Parathyroid adenoma (tissue), 2 donors: ENCODE measurements around the gene PPP1R7.

Source experiments
- H2AFZ ChIP-seq: fragments of 300-600 bp; sonication (generic); one replicate; pipeline ENCODE4 v1.7.0; 2017; ENCODE audit warnings: antibody characterized with exemption, mild to moderate bottlenecking
- H3K27ac ChIP-seq: fragments of 300-600 bp; sonication (generic); one replicate; pipeline ENCODE4 v1.7.0; 2017
- H3K27me3 ChIP-seq: fragments of 300-600 bp; sonication (generic); one replicate; pipeline ENCODE4 v1.7.0; 2017; ENCODE audit warnings: low read length; ENCODE audit not compliant: control insufficient read depth, insufficient read depth
- H3K36me3 ChIP-seq: fragments of 300-600 bp; sonication (generic); one replicate; pipeline ENCODE4 v1.7.0; 2017; ENCODE audit warnings: low read length; ENCODE audit not compliant: control insufficient read depth, insufficient read depth
- H3K4me1 ChIP-seq: fragments of 300-600 bp; sonication (generic); one replicate; pipeline ENCODE4 v1.7.0; 2017; ENCODE audit warnings: control low read depth
- H3K4me2 ChIP-seq: fragments of 300-600 bp; sonication (generic); one replicate; pipeline ENCODE4 v1.7.0; 2017; ENCODE audit warnings: low read length
- H3K4me3 ChIP-seq: fragments of 300-600 bp; sonication (generic); one replicate; pipeline ENCODE4 v1.7.0; 2017; ENCODE audit warnings: low read depth, low read length
- H3K79me2 ChIP-seq: fragments of 300-600 bp; sonication (generic); one replicate; pipeline ENCODE4 v1.7.0; 2017; ENCODE audit warnings: control low read depth
- H3K9ac ChIP-seq: fragments of 300-600 bp; sonication (generic); one replicate; pipeline ENCODE4 v1.7.0; 2017; ENCODE audit warnings: mild to moderate bottlenecking
- H3K9me3 ChIP-seq: fragments of 300-600 bp; sonication (generic); one replicate; pipeline ENCODE4 v1.7.0; 2017; ENCODE audit warnings: low read length; ENCODE audit not compliant: control insufficient read depth
- TF ChIP-seq, protein P1 (sequence below): fragments of 300-600 bp; sonication (generic); IDR thresholded peaks from one replicate; pipeline ENCODE4 v1.7.0; 2017; ENCODE audit warnings: antibody characterized with exemption, mild to moderate bottlenecking
- donor health status: primary hyperparathyroidism.

The PPP1R7 gene

DNA sequence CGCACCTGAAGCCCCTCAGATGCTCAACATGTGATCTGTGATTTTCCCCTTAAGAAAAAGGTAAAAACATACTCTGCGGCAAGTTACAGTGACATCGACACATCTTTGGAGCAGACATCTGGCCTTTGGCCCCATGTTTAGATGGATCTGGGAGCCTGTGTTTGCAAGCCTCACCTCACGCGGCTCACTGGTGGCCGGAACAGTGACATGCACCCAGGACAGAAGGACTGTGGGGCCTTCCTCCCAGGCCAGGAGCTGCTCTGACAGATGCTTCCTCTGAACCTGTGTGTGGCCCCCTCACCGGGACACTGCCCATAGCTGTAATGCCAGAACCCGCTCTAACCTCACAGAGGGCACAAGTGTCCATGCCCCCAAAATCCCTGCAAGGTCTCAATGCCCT is 14.1 kb upstream of the PPP1R7 start:
- Histone ChIP-seq H3K4me3 (no peak overlapping the region), H3K27me3 (no peaks in the 10 kb centered on the region), H3K4me2 (no peak overlapping the region), H3K9ac (no peak overlapping the region), H3K36me3 (no peaks in the 10 kb centered on the region), H3K27ac (no peak overlapping the region), H3K9me3 (no peaks in the 10 kb centered on the region), H3K4me1 (no peaks in the 10 kb centered on the region), H2AFZ (no peak overlapping the region), H3K79me2 (no peaks in the 10 kb centered on the region)
- TF ChIP-seq, protein P1, sequence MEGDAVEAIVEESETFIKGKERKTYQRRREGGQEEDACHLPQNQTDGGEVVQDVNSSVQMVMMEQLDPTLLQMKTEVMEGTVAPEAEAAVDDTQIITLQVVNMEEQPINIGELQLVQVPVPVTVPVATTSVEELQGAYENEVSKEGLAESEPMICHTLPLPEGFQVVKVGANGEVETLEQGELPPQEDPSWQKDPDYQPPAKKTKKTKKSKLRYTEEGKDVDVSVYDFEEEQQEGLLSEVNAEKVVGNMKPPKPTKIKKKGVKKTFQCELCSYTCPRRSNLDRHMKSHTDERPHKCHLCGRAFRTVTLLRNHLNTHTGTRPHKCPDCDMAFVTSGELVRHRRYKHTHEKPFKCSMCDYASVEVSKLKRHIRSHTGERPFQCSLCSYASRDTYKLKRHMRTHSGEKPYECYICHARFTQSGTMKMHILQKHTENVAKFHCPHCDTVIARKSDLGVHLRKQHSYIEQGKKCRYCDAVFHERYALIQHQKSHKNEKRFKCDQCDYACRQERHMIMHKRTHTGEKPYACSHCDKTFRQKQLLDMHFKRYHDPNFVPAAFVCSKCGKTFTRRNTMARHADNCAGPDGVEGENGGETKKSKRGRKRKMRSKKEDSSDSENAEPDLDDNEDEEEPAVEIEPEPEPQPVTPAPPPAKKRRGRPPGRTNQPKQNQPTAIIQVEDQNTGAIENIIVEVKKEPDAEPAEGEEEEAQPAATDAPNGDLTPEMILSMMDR, result no peak

DNA sequence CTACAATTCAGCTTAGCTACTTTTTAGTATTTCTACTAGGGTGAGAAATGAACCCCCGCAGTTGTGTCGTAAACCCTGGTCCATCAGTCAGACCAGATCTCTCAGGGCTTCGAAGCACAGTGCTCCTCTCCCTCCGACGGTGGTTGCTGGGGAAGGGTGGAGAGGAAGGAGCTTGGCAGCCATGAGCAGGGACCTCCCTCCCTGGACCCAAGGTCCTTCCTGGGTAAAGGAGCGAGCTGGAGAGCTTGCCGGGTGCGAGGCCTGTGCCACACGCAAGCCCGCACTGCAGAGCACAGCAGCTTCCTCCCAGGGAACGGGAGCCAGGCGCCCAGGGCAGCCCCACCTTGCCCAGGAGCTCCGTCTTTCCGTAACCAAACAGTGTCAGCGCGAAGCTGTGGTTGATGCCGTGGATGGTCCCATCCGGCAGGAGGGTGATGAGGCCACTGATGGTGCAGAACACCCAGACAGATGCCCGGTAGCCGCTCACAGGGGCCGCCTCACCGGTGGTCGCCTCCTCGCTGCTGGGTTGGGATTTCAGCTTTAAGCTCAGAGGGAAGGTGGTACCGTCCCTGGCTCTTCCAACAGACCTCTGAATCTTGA is 13.5 kb upstream of the PPP1R7 start:
- Histone ChIP-seq H3K27me3 (no peaks in the 10 kb centered on the region), H3K79me2 (no peaks in the 10 kb centered on the region), H3K27ac (no peak overlapping the region), H3K4me1 (no peaks in the 10 kb centered on the region), H3K4me3 (no peak overlapping the region), H3K4me2 (no peak overlapping the region), H3K9ac (no peak overlapping the region), H3K9me3 (no peaks in the 10 kb centered on the region), H3K36me3 (no peaks in the 10 kb centered on the region), H2AFZ (no peak overlapping the region)
- TF ChIP-seq, protein P1, result no peak

DNA sequence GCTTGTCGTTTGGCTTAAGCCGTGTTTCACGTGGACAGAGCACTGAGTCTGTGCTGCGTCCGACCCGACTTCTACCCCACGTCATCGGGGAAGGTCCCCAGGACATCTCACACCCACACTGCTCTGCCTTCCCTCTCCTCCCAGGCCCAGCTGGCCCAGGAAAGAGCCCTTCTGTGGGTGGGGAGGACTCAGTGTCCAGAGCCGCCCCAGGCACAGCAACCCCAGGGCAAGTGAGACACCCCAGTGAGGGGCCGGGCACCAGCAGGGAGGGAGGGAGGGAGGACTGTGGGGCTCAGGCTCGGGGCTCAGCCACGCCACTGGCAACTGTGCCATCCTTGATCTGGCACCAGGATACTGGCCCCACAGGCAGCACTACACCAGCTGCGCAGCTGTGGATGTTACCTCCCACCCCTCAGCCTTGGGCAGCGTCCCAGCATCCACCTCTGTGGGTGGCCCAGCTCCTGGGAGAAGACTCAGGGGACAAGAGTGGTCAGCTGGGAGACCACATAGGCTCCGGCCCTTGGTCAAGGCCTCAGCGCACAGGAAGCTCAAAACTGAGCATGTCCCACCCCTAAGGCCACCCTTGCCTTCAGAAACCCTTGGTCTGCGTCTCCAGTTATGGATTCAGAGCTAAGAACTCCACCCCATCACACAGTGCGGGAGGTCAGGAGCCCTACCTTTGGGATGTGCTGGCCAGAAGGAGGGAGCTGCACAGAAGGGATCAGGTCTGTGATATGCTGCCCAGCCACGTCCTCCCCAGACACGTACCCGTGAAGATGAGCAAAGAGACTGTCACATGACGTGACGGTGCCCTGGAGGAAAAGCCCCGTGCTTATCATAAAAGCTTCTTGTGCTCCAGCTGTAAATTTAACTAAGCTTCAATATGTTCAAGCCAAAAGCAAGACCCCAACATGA is 12.7 kb upstream of the PPP1R7 start:
- no peaks in the 10 kb centered on the region for H3K9me3 ChIP-seq
- H3K4me1 ChIP-seq, result no peaks in the 10 kb centered on the region
- TF ChIP-seq, protein P1, result no peak
- H3K9ac ChIP-seq, result no peak overlapping the region
- H3K4me2 ChIP-seq, result no peak overlapping the region
- no peaks in the 10 kb centered on the region for H3K27me3 ChIP-seq
- H3K27ac ChIP-seq, result no peak overlapping the region
- no peaks in the 10 kb centered on the region for H3K79me2 ChIP-seq
- no peaks in the 10 kb centered on the region for H3K36me3 ChIP-seq
- H3K4me3 ChIP-seq, result no peak overlapping the region
- no peak overlapping the region for H2AFZ ChIP-seq

DNA sequence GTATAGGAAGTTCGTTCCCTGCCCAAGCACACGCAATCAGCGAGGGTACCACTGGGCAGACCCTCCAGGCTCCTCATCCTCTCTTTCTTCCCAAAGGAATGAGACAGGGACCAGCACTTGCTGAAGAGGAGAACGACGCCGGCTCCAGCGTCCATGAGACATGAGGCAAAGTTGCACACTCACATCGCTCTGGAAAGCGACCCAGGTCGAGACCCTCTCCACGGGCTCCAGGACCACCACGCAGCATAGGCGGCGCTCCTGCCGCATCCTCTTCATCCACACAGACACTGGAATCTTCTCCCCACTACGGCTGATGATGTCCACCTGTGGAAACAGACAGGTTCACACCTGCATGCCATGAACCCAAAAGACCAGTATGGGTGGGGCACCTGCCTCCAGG is 11.8 kb upstream of the PPP1R7 start:
- TF ChIP-seq, protein P1, result no peak
- no peak overlapping the region for H3K9ac ChIP-seq
- H3K27ac ChIP-seq, result no peak overlapping the region
- H3K27me3 ChIP-seq, result no peaks in the 10 kb centered on the region
- H3K36me3 ChIP-seq, result no peaks in the 10 kb centered on the region
- no peaks in the 10 kb centered on the region for H3K9me3 ChIP-seq
- H3K79me2 ChIP-seq, result no peaks in the 10 kb centered on the region
- no peak overlapping the region for H3K4me2 ChIP-seq
- H2AFZ ChIP-seq, result no peak overlapping the region
- H3K4me1 ChIP-seq, result no peaks in the 10 kb centered on the region
- no peak overlapping the region for H3K4me3 ChIP-seq
